AG04450 (cell line): ENCODE measurements around the gene SUPT16H. TPM values are rescaled to one million over a fixed set of nuclear protein-coding genes. Genes with fewer than 3 reads are reported as not detected.

Experiments
- CTCF ChIA-PET: fragments of 300-600, 350-600 bp; formaldehyde crosslinking; extraction: SDS; loops from one replicate; lab custom pipeline; 2022; ENCODE audit warnings: antibody characterized with exemption, inconsistent platforms; lab: Charles Lee
- POLR2A ChIA-PET: fragments of 350-600 bp; formaldehyde crosslinking; extraction: SDS; loops from one replicate; lab custom pipeline; 2021; ENCODE audit warnings: antibody characterized with exemption, inconsistent platforms; lab: Yijun Ruan, JAX
- DNase-seq: peaks from one replicate; pipeline ENCODE4 v3.0.0-alpha.2; 2011; ENCODE audit warnings: low read depth, low spot score
- H3K27ac ChIP-seq: one replicate; pipeline ENCODE4 v1.5.1; 2012; ENCODE audit warnings: low read depth, low read length, control low read depth
- H3K27me3 ChIP-seq: one replicate; pipeline ENCODE4 v1.6.0; 2012; ENCODE audit warnings: low read length; ENCODE audit not compliant: control insufficient read depth, insufficient read depth
- H3K4me3 ChIP-seq: 2 replicates; pipeline ENCODE4 v1.5.1; 2011; ENCODE audit warnings: mild to moderate bottlenecking, low read depth, low read length, control low read depth
- H3K9me3 ChIP-seq: 2 replicates; pipeline ENCODE4 v1.5.1; 2012; ENCODE audit warnings: low read length; ENCODE audit not compliant: control insufficient read depth, insufficient read depth
- polyA plus RNA-seq: library from polyadenylated mRNA; depleted of rRNA; stranded (reverse); fragments of >200 nt; gene quantifications from 2 replicates; pipeline ENCODE4 v1.2.3, GENCODE V29; 2011
- TF ChIP-seq, protein P1 (sequence below): IDR thresholded peaks from 2 replicates; pipeline ENCODE4 v1.5.1; 2011; ENCODE audit warnings: low read depth, low read length, control low read depth, inconsistent platforms

SUPT16H gene
- polyA plus RNA-seq, 1 experiment, result 70.7 TPM

DNA sequence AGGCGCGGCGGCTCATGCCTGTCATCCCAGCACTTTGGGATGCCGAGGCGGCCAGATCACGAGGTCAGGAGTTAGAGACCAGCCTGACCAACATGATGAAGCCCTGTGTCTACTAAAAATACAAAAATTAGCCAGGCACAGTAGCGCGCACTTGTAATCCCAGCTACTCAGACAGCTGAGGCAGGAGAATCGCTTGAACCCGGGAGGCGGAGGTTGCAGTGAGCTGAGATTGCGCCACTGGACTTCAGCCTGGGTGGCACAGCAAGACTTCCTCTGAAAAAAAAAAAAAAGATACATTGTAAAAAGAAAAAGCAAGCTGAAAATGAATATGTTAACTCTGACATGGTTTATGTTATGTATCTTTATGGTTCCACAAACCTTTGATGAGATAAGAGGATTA, 70.3 kb downstream of the SUPT16H start:
- no peak for DNase-seq
- Histone ChIP-seq H3K9me3 (no peaks in the 10 kb centered on the region), H3K27me3 (peaks cover 23% of the 10 kb centered on the region), H3K4me3 (no peak overlapping the region), H3K27ac (no peak overlapping the region)
- ChIA-PET POLR2A (no interaction called here), CTCF (no interaction called here)
- TF ChIP-seq, protein P1, sequence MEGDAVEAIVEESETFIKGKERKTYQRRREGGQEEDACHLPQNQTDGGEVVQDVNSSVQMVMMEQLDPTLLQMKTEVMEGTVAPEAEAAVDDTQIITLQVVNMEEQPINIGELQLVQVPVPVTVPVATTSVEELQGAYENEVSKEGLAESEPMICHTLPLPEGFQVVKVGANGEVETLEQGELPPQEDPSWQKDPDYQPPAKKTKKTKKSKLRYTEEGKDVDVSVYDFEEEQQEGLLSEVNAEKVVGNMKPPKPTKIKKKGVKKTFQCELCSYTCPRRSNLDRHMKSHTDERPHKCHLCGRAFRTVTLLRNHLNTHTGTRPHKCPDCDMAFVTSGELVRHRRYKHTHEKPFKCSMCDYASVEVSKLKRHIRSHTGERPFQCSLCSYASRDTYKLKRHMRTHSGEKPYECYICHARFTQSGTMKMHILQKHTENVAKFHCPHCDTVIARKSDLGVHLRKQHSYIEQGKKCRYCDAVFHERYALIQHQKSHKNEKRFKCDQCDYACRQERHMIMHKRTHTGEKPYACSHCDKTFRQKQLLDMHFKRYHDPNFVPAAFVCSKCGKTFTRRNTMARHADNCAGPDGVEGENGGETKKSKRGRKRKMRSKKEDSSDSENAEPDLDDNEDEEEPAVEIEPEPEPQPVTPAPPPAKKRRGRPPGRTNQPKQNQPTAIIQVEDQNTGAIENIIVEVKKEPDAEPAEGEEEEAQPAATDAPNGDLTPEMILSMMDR, result no peak

DNA sequence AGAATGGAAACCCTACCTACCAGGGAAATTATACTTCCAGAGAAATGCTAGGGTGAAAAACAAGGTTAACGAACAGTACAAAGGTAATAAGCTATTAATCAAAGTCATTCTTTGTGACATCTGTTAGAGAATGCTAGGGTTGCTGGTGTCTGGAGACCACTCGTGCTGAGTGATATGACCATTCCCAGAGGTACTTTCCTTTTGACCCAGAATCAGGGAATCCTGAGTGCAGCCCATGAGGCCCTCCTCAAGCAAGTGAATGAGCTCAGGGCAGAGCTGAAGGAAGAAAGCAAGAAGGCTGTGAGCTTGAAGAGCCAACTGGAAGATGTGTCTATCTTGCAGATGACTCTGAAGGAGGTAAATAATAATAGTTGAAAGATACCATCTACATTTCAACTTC, 72.2 kb downstream of the SUPT16H start:
- Histone ChIP-seq H3K27ac (no peak overlapping the region), H3K27me3 (peaks cover 27% of the 10 kb centered on the region), H3K9me3 (no peaks in the 10 kb centered on the region), H3K4me3 (no peak overlapping the region)
- TF ChIP-seq, protein P1, result no peak
- ChIA-PET POLR2A (no interaction called here), CTCF (interaction anchor here (0.6 to 0.8 kb wide), 2 partner anchors 311 to 697 kb away, joined by 3 read pairs; no protein-coding TSS in a partner anchor)
- no peak for DNase-seq

DNA sequence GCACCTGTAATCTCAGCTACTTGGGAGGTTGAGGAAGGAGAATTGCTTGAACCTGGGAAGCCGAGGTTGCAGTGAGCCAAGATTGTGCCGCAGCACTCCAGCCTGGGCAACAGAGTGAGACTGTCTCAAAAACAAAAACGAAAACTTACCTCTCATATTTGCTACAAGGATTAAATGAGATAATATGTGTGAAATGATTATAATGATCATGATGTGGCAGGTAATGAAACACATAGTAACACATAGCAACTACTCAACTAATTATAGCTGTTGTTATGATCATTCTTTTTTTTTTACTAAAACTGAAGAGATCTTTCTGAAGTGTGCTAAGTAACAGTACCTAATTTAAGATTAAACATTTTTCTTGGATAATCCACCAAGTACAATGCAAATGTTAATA, 73.9 kb downstream of the SUPT16H start:
- ChIA-PET POLR2A (no interaction called here), CTCF (no interaction called here)
- TF ChIP-seq, protein P1, result no peak
- no peak overlapping the region for H3K4me3 ChIP-seq
- no peak overlapping the region for H3K27ac ChIP-seq
- H3K27me3 ChIP-seq, result peaks cover 30% of the 10 kb centered on the region
- no peak for DNase-seq
- no peaks in the 10 kb centered on the region for H3K9me3 ChIP-seq

DNA sequence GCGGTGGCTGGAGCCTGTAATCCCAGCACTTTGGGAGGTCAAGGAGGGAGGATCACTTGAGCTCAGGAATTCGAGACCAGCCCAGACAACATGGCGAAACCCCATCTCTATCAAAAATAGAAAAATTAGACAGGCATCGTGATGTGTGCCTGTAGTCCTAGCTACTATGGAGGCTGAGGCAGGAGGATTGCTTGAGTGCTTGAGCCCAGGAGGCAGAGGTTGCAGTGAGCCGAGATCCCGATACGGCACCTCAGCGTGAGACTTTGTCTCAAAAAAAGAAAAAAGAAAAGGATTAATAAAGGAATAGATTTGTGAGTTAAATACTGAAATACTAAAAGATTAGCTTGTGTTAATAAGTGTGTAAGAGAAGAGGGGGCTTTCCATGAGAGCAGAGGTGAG, 74.6 kb downstream of the SUPT16H start:
- Histone ChIP-seq H3K9me3 (no peaks in the 10 kb centered on the region), H3K27me3 (peaks cover 31% of the 10 kb centered on the region), H3K27ac (no peak overlapping the region), H3K4me3 (no peak overlapping the region)
- TF ChIP-seq, protein P1, result no peak
- ChIA-PET CTCF (no interaction called here), POLR2A (no interaction called here)
- no peak for DNase-seq

DNA sequence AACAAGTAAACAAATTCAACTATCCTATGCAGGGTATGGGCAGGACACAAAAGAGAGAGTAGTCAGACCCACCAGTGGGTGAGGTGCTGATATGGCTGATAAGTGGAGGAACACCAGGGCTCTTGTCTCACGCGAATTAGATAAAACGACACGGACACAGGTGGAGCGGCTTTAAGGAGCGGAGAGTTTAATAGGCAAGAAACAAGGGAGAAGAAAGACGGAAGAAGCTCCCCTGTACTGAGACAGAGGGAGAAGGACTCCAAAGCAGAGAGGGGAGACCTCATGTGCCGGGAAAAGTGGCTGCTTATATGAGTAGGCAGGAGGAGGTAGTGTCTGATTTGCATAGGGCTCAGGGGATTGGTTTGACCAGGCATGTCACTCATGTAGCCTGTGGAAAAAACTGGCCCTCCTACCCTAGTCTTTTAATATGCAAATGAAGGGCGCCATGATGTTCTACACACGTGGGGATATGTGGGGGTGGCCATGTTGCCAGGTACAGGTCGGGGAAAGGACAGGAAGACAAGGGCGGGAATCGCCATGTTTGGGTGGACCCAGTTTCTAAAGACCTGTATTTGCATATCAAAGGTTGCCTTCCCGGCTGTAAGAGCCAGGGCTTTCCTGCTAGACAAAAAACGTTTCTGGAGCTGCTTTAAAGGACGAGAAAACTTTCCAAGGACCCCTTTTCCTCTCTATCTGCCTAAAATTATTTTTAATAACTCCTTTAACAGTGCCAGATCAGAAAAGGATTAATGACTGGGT, 75.2 kb downstream of the SUPT16H start:
- Histone ChIP-seq H3K9me3 (no peaks in the 10 kb centered on the region), H3K4me3 (peak overlapping the region; percentile 10; the same call in 1 of the 2 replicates), H3K27ac (no peak overlapping the region), H3K27me3 (peaks cover 31% of the 10 kb centered on the region)
- no peak for DNase-seq
- TF ChIP-seq, protein P1, result no peak
- CTCF ChIA-PET, result no interaction called here
- POLR2A ChIA-PET, result no interaction called here
